Panc1 (cell line): ENCODE results near the gene ENDOG. TPM values are rescaled to one million over a fixed set of nuclear protein-coding genes. Genes with fewer than 3 reads are reported as not detected.

Source experiments
- ATAC-seq: fragments of 200-7000 bp; cut with Tn5 transposase; 2 replicates; pipeline ENCODE4 v1.9.1; 2020; ENCODE audit warnings: mild to moderate bottlenecking, moderate library complexity
- BruUV-seq: library from RNA; stranded (reverse); fragments of 400-500 nt; replicated peaks from 2 replicates; lab custom pipeline; 2021; lab: Mats Ljungman, UMichigan
- CTCF ChIA-PET: fragments of 300-600 bp; sonication (Branson Sonifier 250); formaldehyde crosslinking; loops from one replicate; lab custom pipeline; 2022; ENCODE audit warnings: antibody characterized with exemption; lab: Charles Lee
- POLR2A ChIA-PET: fragments of 300-600 bp; sonication (Branson Sonifier 250); formaldehyde crosslinking; loops from one replicate; lab custom pipeline; 2022; ENCODE audit warnings: antibody characterized with exemption; lab: Charles Lee
- DNase-seq: peaks from one replicate; pipeline ENCODE4 v3.0.0-alpha.2; 2010; ENCODE audit warnings: low read depth, low spot score
- H3K27ac ChIP-seq: 2 replicates; pipeline ENCODE4 v1.5.1; 2011; ENCODE audit warnings: mild to moderate bottlenecking, low read length, inconsistent platforms
- H3K27me3 ChIP-seq: fragments of 200-500 bp; sonication (Bioruptor generic); 2 replicates; pipeline ENCODE4 v1.6.0; 2014; ENCODE audit warnings: low read length, inconsistent platforms; ENCODE audit not compliant: control insufficient read depth, insufficient read depth
- H3K36me3 ChIP-seq: fragments of 200-500 bp; sonication (Bioruptor generic); 2 replicates; pipeline ENCODE4 v1.5.1; 2014; ENCODE audit warnings: inconsistent platforms, mild to moderate bottlenecking, low read length, moderate library complexity; ENCODE audit not compliant: control insufficient read depth, insufficient read depth
- H3K4me1 ChIP-seq: 2 replicates; pipeline ENCODE4 v1.5.1; 2011; ENCODE audit warnings: inconsistent platforms, mild to moderate bottlenecking, low read length, moderate library complexity; ENCODE audit not compliant: control insufficient read depth, insufficient read depth
- H3K4me3 ChIP-seq, 2 experiments: 2 replicates each; pipeline ENCODE4 v1.5.1; 2011 to 2012; ENCODE audit warnings: low read depth in 2 of 2, low read length in 2 of 2, mild to moderate bottlenecking in 2 of 2, inconsistent platforms in 1 of 2, moderate library complexity in 1 of 2
- H3K9me3 ChIP-seq: fragments of 200-500 bp; sonication (Bioruptor generic); 2 replicates; pipeline ENCODE4 v1.5.1; 2014; ENCODE audit warnings: low read depth, mild to moderate bottlenecking, inconsistent platforms, low read length, moderate library complexity; ENCODE audit not compliant: control insufficient read depth, insufficient read depth
- CTCF ChIP-seq: fragments of 450-650 bp; IDR thresholded peaks from 2 replicates; pipeline ENCODE4 v1.5.1; 2017; ENCODE audit warnings: mild to moderate bottlenecking
- POLR2AphosphoS5 ChIP-seq: IDR thresholded peaks from 2 replicates; pipeline ENCODE4 v1.6.1; 2012; ENCODE audit warnings: mild to moderate bottlenecking, low read depth, low read length, moderate library complexity
- REST ChIP-seq, 2 experiments: IDR thresholded peaks; 2 replicates each; pipeline ENCODE4 v1.6.1; 2011 to 2012; ENCODE audit warnings: low read depth in 2 of 2, control low read depth in 1 of 2, low read length in 1 of 2, mild to moderate bottlenecking in 1 of 2, moderate library complexity in 1 of 2; ENCODE audit not compliant: insufficient read depth in 1 of 2
- SIN3A ChIP-seq: IDR thresholded peaks from 2 replicates; pipeline ENCODE4 v1.6.1; 2012; ENCODE audit warnings: low read depth, mild to moderate bottlenecking, low read length, moderate library complexity, borderline replicate concordance; ENCODE audit not compliant: insufficient read depth
- TCF7L2 ChIP-seq: IDR thresholded peaks from 2 replicates; pipeline ENCODE4 v1.6.1; 2011; ENCODE audit warnings: mild to moderate bottlenecking, low read depth, low read length, inconsistent platforms
- in situ Hi-C: cut with HindIII; loops from 2 replicates; pipeline ENCODE4 v1.10.0; 2016; ENCODE audit warnings: low sequenced_read_pairs, low pct_unique_long_range_greater_than_20kb
- intact Hi-C: fragments of 100-400 bp; cut with micrococcal nuclease; formaldehyde crosslinking; loops from one replicate; pipeline ENCODE4 v1.10.0; 2022; ENCODE audit not compliant: unreplicated experiment
- total RNA-seq: library from RNA; stranded (reverse); gene quantifications from one replicate; pipeline ENCODE4 v1.2.1, GENCODE V29; 2021; ENCODE audit not compliant: unreplicated experiment

Gene ENDOG
- total RNA-seq, 1 experiment from 2014 or later, result 39.9 TPM

- POLR2A ChIA-PET, result no interaction called here
- Histone ChIP-seq H3K4me1 (no peaks in the 10 kb centered on the region), H3K9me3 (no peaks in the 10 kb centered on the region), H3K36me3 (no peaks in the 10 kb centered on the region), H3K27ac (no peak overlapping the region), H3K4me3 (no peak overlapping the region), H3K27me3 (no peaks in the 10 kb centered on the region)
- ATAC-seq (no peak), DNase-seq (no peak)
- CTCF ChIA-PET, result interaction anchor here (2.7 kb wide), 1 partner anchor 18 kb away, joined by 8 read pairs; no protein-coding TSS in a partner anchor
- in situ Hi-C loops, result no loop called here
- intact Hi-C loops, result loop anchor here (5.0 kb wide), 1 partner anchor 66 kb away; no protein-coding TSS in a partner anchor
- TF ChIP-seq POLR2AphosphoS5 (no peak), TCF7L2 (no peak), REST (IDR thresholded peaks at IDR 0.05; ENCODE audit: insufficient read depth in 1 of 2, low read depth in 2 of 2, low read length in 1 of 2) (no peak), SIN3A (no peak), CTCF (no peak)
- no TSS peak for BruUV-seq
These were observed 43.2 kb downstream of the ENDOG start for GRCh38 chr9:128861501-128861900.

DNA sequence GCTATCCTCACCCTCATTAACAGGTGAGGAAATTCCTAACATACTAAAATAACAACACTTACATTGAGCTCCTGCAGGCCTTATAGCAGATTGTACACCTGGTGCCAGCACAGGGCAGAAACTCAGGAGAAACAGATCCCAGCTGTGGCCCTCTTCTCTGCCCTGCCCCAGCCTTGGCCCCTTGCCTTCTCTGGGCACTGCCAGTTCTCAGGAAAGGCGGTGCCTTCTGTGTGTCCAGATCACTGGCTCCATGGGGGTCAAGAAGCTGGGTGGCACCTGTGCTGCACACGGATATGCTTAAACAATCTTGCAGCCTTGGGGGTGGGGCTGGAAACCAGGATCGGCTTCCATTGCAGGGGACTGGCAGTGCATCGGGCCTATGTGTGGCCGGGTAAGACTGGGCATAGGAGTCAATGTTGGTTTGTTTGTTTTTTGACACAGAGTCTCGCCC is 44.1 kb downstream of the ENDOG start:
- ChIA-PET POLR2A (no interaction called here), CTCF (interaction anchor here (2.7 kb wide), 1 partner anchor 17 kb away, joined by 8 read pairs; no protein-coding TSS in a partner anchor)
- H3K4me3 ChIP-seq, result no peak overlapping the region

More for the DNA sequence above, 44.1 kb downstream of the ENDOG start:
- no TSS peak for BruUV-seq
- in situ Hi-C loops (no loop called here), intact Hi-C loops (loop anchor here (5.0 kb wide), 1 partner anchor 65 kb away; no protein-coding TSS in a partner anchor)
- H3K27ac ChIP-seq, result no peak overlapping the region
- H3K36me3 ChIP-seq, result no peaks in the 10 kb centered on the region
- no peaks in the 10 kb centered on the region for H3K9me3 ChIP-seq
- no peak for TF ChIP-seq TCF7L2
- TF ChIP-seq REST (IDR thresholded peaks at IDR 0.05; ENCODE audit: insufficient read depth in 1 of 2, low read depth in 2 of 2, low read length in 1 of 2), result no peak
- TF ChIP-seq CTCF, result no peak
- no peak for TF ChIP-seq POLR2AphosphoS5
- TF ChIP-seq SIN3A, result no peak
- ATAC-seq (no peak), DNase-seq (no peak)
- no peaks in the 10 kb centered on the region for H3K27me3 ChIP-seq
- no peaks in the 10 kb centered on the region for H3K4me1 ChIP-seq
